Panc1 (cell line): ENCODE results near the gene ZCCHC2. TPM values are rescaled to one million over a fixed set of nuclear protein-coding genes. Genes with fewer than 3 reads are reported as not detected.

ENCODE experiments used
- ATAC-seq: fragments of 200-7000 bp; cut with Tn5 transposase; 2 replicates; pipeline ENCODE4 v1.9.1; 2020; ENCODE audit warnings: mild to moderate bottlenecking, moderate library complexity
- BruUV-seq: library from RNA; stranded (reverse); fragments of 400-500 nt; replicated peaks from 2 replicates; lab custom pipeline; 2021; lab: Mats Ljungman, UMichigan
- CTCF ChIA-PET: fragments of 300-600 bp; sonication (Branson Sonifier 250); formaldehyde crosslinking; loops from one replicate; lab custom pipeline; 2022; ENCODE audit warnings: antibody characterized with exemption; lab: Charles Lee
- POLR2A ChIA-PET: fragments of 300-600 bp; sonication (Branson Sonifier 250); formaldehyde crosslinking; loops from one replicate; lab custom pipeline; 2022; ENCODE audit warnings: antibody characterized with exemption; lab: Charles Lee
- DNase-seq: peaks from one replicate; pipeline ENCODE4 v3.0.0-alpha.2; 2010; ENCODE audit warnings: low read depth, low spot score
- H3K27ac ChIP-seq: 2 replicates; pipeline ENCODE4 v1.5.1; 2011; ENCODE audit warnings: mild to moderate bottlenecking, low read length, inconsistent platforms
- H3K27me3 ChIP-seq: fragments of 200-500 bp; sonication (Bioruptor generic); 2 replicates; pipeline ENCODE4 v1.6.0; 2014; ENCODE audit warnings: low read length, inconsistent platforms; ENCODE audit not compliant: control insufficient read depth, insufficient read depth
- H3K36me3 ChIP-seq: fragments of 200-500 bp; sonication (Bioruptor generic); 2 replicates; pipeline ENCODE4 v1.5.1; 2014; ENCODE audit warnings: inconsistent platforms, mild to moderate bottlenecking, low read length, moderate library complexity; ENCODE audit not compliant: control insufficient read depth, insufficient read depth
- H3K4me1 ChIP-seq: 2 replicates; pipeline ENCODE4 v1.5.1; 2011; ENCODE audit warnings: inconsistent platforms, mild to moderate bottlenecking, low read length, moderate library complexity; ENCODE audit not compliant: control insufficient read depth, insufficient read depth
- H3K4me3 ChIP-seq, 2 experiments: 2 replicates each; pipeline ENCODE4 v1.5.1; 2011 to 2012; ENCODE audit warnings: low read depth in 2 of 2, low read length in 2 of 2, mild to moderate bottlenecking in 2 of 2, inconsistent platforms in 1 of 2, moderate library complexity in 1 of 2
- H3K9me3 ChIP-seq: fragments of 200-500 bp; sonication (Bioruptor generic); 2 replicates; pipeline ENCODE4 v1.5.1; 2014; ENCODE audit warnings: low read depth, mild to moderate bottlenecking, inconsistent platforms, low read length, moderate library complexity; ENCODE audit not compliant: control insufficient read depth, insufficient read depth
- POLR2AphosphoS5 ChIP-seq: IDR thresholded peaks from 2 replicates; pipeline ENCODE4 v1.6.1; 2012; ENCODE audit warnings: mild to moderate bottlenecking, low read depth, low read length, moderate library complexity
- REST ChIP-seq, 2 experiments: IDR thresholded peaks; 2 replicates each; pipeline ENCODE4 v1.6.1; 2011 to 2012; ENCODE audit warnings: low read depth in 2 of 2, control low read depth in 1 of 2, low read length in 1 of 2, mild to moderate bottlenecking in 1 of 2, moderate library complexity in 1 of 2; ENCODE audit not compliant: insufficient read depth in 1 of 2
- SIN3A ChIP-seq: IDR thresholded peaks from 2 replicates; pipeline ENCODE4 v1.6.1; 2012; ENCODE audit warnings: low read depth, mild to moderate bottlenecking, low read length, moderate library complexity, borderline replicate concordance; ENCODE audit not compliant: insufficient read depth
- TCF7L2 ChIP-seq: IDR thresholded peaks from 2 replicates; pipeline ENCODE4 v1.6.1; 2011; ENCODE audit warnings: mild to moderate bottlenecking, low read depth, low read length, inconsistent platforms
- in situ Hi-C: cut with HindIII; loops from 2 replicates; pipeline ENCODE4 v1.10.0; 2016; ENCODE audit warnings: low sequenced_read_pairs, low pct_unique_long_range_greater_than_20kb
- intact Hi-C: fragments of 100-400 bp; cut with micrococcal nuclease; formaldehyde crosslinking; loops from one replicate; pipeline ENCODE4 v1.10.0; 2022; ENCODE audit not compliant: unreplicated experiment
- total RNA-seq: library from RNA; stranded (reverse); gene quantifications from one replicate; pipeline ENCODE4 v1.2.1, GENCODE V29; 2021; ENCODE audit not compliant: unreplicated experiment
- TF ChIP-seq, protein P1 (sequence below): fragments of 450-650 bp; IDR thresholded peaks from 2 replicates; pipeline ENCODE4 v1.5.1; 2017; ENCODE audit warnings: mild to moderate bottlenecking

ZCCHC2 gene
- total RNA-seq, 1 experiment from 2014 or later: 18.2 TPM

DNA sequence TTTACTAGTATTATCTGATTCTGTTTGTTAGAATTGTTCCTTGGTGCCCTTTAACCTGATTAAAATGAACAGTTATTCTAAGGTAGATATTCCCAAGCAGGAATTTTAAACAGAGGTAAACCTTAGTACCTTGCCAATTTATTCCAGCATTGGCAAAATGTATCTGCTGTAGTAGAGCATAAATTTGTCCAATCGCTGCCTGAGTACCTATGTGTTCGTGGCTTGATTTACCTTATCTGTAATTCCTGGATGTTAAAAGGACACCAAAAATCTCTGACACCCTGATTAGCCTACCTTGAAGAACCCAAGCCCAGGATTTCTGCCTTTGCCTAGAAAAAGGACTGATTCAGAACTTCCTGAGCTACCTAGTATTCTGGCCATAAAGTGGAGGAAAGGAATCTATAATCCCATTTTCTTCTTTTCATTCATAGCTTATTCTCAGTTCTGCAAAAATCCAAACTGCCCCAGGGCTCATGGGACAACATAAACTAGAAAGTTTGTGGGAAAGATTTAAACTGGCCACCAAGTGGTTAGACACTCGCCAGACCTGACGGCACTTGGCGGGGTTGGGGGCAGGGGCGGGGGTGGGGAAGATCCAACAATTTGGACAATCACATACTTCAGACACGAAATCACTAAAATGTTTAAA lies 16.2 kb upstream of the ZCCHC2 start:
- no peaks in the 10 kb centered on the region for H3K36me3 ChIP-seq
- in situ Hi-C loops (no loop called here), intact Hi-C loops (no loop called here)
- BruUV-seq: no TSS peak
- peaks cover 7% of the 10 kb centered on the region; the same call in 1 of the 2 replicates for H3K4me1 ChIP-seq
- DNase-seq (no peak), ATAC-seq (peak; percentile 48)
- ChIA-PET POLR2A (no interaction called here), CTCF (no interaction called here)
- H3K9me3 ChIP-seq: no peaks in the 10 kb centered on the region
- peak overlapping the region; percentile 89 for H3K27ac ChIP-seq
- TF ChIP-seq, protein P1, sequence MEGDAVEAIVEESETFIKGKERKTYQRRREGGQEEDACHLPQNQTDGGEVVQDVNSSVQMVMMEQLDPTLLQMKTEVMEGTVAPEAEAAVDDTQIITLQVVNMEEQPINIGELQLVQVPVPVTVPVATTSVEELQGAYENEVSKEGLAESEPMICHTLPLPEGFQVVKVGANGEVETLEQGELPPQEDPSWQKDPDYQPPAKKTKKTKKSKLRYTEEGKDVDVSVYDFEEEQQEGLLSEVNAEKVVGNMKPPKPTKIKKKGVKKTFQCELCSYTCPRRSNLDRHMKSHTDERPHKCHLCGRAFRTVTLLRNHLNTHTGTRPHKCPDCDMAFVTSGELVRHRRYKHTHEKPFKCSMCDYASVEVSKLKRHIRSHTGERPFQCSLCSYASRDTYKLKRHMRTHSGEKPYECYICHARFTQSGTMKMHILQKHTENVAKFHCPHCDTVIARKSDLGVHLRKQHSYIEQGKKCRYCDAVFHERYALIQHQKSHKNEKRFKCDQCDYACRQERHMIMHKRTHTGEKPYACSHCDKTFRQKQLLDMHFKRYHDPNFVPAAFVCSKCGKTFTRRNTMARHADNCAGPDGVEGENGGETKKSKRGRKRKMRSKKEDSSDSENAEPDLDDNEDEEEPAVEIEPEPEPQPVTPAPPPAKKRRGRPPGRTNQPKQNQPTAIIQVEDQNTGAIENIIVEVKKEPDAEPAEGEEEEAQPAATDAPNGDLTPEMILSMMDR: no peak
- TF ChIP-seq SIN3A: no peak
- no peak for TF ChIP-seq POLR2AphosphoS5
- no peak for TF ChIP-seq TCF7L2
- TF ChIP-seq REST (IDR thresholded peaks at IDR 0.05; ENCODE audit: insufficient read depth in 1 of 2, low read depth in 2 of 2, low read length in 1 of 2): no peak
- H3K4me3 ChIP-seq: peak overlapping the region; percentile 40 to 71
- H3K27me3 ChIP-seq: no peaks in the 10 kb centered on the region

- ATAC-seq (no peak), DNase-seq (no peak)
- Histone ChIP-seq H3K4me1 (peaks cover 7% of the 10 kb centered on the region; the same call in 1 of the 2 replicates), H3K36me3 (no peaks in the 10 kb centered on the region), H3K4me3 (no peak overlapping the region), H3K9me3 (peaks cover 14% of the 10 kb centered on the region; the same call in 1 of the 2 replicates), H3K27ac (no peak overlapping the region), H3K27me3 (no peaks in the 10 kb centered on the region)
- ChIA-PET POLR2A (no interaction called here), CTCF (no interaction called here)
- in situ Hi-C loops: no loop called here
- no peak for TF ChIP-seq TCF7L2
- no peak for TF ChIP-seq SIN3A
- TF ChIP-seq, protein P1: no peak
- intact Hi-C loops: no loop called here
- BruUV-seq: no TSS peak
Measured at GRCh38 chr18:62509779-62510178, 13.0 kb upstream of the ZCCHC2 start.
